ENCODE measurements around the gene KLK3. TPM values are rescaled to one million over a fixed set of nuclear protein-coding genes. Genes with fewer than 3 reads are reported as not detected.

KLK3 gene
- total RNA-seq, 1 experiment from 2014 or later = not detected

GRCh38 chr19:50826492-50827240 lies 28.0 kb upstream of the KLK3 start:
- ChIA-PET CTCF (no interaction called here), POLR2A (no interaction called here)
- Histone ChIP-seq H3K27me3 (ENCODE audit: control insufficient read depth, insufficient read depth, low read length) (no peaks in the 10 kb centered on the region), H3K4me3 (ENCODE audit: low read depth in 2 of 2, low read length in 2 of 2) (no peak overlapping the region), H3K4me1 (ENCODE audit: control insufficient read depth, insufficient read depth, low read length) (no peaks in the 10 kb centered on the region), H3K27ac (ENCODE audit: low read length) (no peak overlapping the region), H3K36me3 (ENCODE audit: control insufficient read depth, insufficient read depth, low read length) (no peaks in the 10 kb centered on the region), H3K9me3 (ENCODE audit: control insufficient read depth, insufficient read depth, low read depth, low read length) (no peaks in the 10 kb centered on the region)
- no peak for ATAC-seq
- TF ChIP-seq POLR2AphosphoS5 (IDR thresholded peaks at IDR 0.05; ENCODE audit: low read depth, low read length) (no peak), TCF7L2 (IDR thresholded peaks at IDR 0.05; ENCODE audit: low read depth, low read length) (no peak), CTCF (IDR thresholded peaks at IDR 0.05) (no peak), SIN3A (IDR thresholded peaks at IDR 0.05; ENCODE audit: borderline replicate concordance, insufficient read depth, low read depth, low read length) (no peak), REST (IDR thresholded peaks at IDR 0.05; ENCODE audit: insufficient read depth in 1 of 2, low read depth in 2 of 2, low read length in 1 of 2) (no peak)
- no TSS peak for BruUV-seq (replicated peaks)
- in situ Hi-C loops (cut with HindIII; ENCODE audit: low pct_unique_long_range_greater_than_20kb, low sequenced_read_pairs) = no loop called here
- no peak for DNase-seq (ENCODE audit: low read depth, low spot score)
- intact Hi-C loops (cut with micrococcal nuclease; ENCODE audit: unreplicated experiment) = no loop called here

- Histone ChIP-seq H3K27ac (ENCODE audit: low read length) (no peak overlapping the region), H3K9me3 (ENCODE audit: control insufficient read depth, insufficient read depth, low read depth, low read length) (no peaks in the 10 kb centered on the region), H3K27me3 (ENCODE audit: control insufficient read depth, insufficient read depth, low read length) (no peaks in the 10 kb centered on the region), H3K36me3 (ENCODE audit: control insufficient read depth, insufficient read depth, low read length) (no peaks in the 10 kb centered on the region), H3K4me1 (ENCODE audit: control insufficient read depth, insufficient read depth, low read length) (no peaks in the 10 kb centered on the region), H3K4me3 (ENCODE audit: low read depth in 2 of 2, low read length in 2 of 2) (no peak overlapping the region)
- TF ChIP-seq REST (IDR thresholded peaks at IDR 0.05; ENCODE audit: insufficient read depth in 1 of 2, low read depth in 2 of 2, low read length in 1 of 2) (no peak), CTCF (IDR thresholded peaks at IDR 0.05) (no peak)
- DNase-seq (ENCODE audit: low read depth, low spot score) (no peak), ATAC-seq (no peak)
- CTCF ChIA-PET = no interaction called here
- intact Hi-C loops (cut with micrococcal nuclease; ENCODE audit: unreplicated experiment) = no loop called here
- no TSS peak for BruUV-seq (replicated peaks)
- POLR2A ChIA-PET = no interaction called here
- in situ Hi-C loops (cut with HindIII; ENCODE audit: low pct_unique_long_range_greater_than_20kb, low sequenced_read_pairs) = no loop called here
Observed at GRCh38 chr19:50827476-50827875, 27.2 kb upstream of the KLK3 start.
